Activated CD4-positive, alpha-beta T cell treated with anti-CD3 and anti-CD28 coated beads, Interleukin-10, Interleukin-2, amounts not matched to agents 100 ng/mL and 50 ng/mL, durations not matched to agents 16 hours and 8 hours (primary cell): ENCODE measurements around the gene CR1.
"Not testable (repeated sequence)": the region's sequence is repeated elsewhere in the genome, so short reads cannot be mapped to it uniquely, and the experiment has no call there.

ENCODE experiments used
- DNase-seq: peaks from one replicate; pipeline ENCODE4 v3.0.0-alpha.2; 2020

The CR1 gene

GRCh38 chr1:207680590-207681388 is 184.8 kb downstream of the CR1 start:
- not testable (repeated sequence) for DNase-seq

- DNase-seq: not testable (repeated sequence)
Measured at GRCh38 chr1:207682872-207683434, 187.0 kb downstream of the CR1 start.

- not testable (repeated sequence) for DNase-seq
Measured at GRCh38 chr1:207690551-207690950, 194.6 kb downstream of the CR1 start.

GRCh38 chr1:207691010-207691409 is 195.1 kb downstream of the CR1 start:
- DNase-seq: no peak
